Anterior cingulate cortex (tissue), 58 donors: ENCODE results near the gene CCDC158.
"Not testable (repeated sequence)": the region's sequence is repeated elsewhere in the genome, so short reads cannot be mapped to it uniquely, and the experiment has no call there.

Source experiments
- DNase-seq, 58 donors: peaks; one replicate each; lab custom pipeline; 2025; lab: John Stamatoyannopoulos, UW

Gene CCDC158

DNA sequence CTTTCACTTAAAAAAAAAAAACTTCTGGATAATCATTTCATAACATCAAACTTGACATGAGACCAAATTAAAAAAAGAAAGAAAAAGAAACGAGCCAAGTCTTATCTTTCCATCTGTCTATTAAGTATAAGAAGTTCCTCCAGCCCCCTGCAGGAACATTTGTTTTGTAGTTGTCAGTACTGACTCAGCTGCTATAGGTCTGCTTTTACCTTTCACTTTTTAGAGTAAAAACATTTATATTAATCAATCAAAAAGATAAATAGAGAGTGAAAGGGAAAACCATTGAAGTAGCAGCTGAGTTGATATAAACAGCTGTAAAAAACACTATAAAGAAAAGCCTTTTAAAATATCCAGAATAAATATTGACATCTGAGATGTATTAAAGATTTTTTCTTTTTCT lies 46.1 kb downstream of the CCDC158 start:
- no peak for DNase-seq

DNA sequence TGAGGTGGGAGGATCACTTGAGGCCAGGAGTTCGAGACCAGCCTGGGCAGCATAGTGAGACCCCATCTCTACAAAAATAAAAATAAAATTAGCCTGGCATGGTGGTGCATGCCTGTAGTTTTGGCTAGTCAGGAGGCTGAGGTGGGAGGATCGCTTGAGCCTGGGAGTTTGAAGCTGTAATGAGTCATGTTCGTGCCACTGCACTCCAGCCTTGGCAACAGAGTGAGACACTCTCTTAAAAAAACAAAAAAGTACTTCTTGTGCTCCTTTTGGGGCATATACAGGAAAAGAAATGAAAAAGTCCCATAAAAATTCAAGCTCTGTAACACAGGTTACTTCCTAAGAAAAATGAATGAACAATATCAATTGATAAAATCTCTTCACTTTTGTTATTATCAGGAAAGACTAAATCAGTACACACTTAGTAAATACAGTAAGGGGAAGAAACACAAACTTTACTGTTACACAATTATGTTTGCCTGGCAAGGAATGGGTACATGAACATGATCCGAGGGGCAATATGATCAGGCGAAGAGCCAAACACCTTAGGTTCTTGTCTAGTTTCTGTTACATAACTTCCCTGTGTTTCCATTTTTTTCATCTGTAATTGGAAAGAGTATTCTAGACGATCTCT lies 46.9 kb downstream of the CCDC158 start:
- DNase-seq: no peak

DNA sequence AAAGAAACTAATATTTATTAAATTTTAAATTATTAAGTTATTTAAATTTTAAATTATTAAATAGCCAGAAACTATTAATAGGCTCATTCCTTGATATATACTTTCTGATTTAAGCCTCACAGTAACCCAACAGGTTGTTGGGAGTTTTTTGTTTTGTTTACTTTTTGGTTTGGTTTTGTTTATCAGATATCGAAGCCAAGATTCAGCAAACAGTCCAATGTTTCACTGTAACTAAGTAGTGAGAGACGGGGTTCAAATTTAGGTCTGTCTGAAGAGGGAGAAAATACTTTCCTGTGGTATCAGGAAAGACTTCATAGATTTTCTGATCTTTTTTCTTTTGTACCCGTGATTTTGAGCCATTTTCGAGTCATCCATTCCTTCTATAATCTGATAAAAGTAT lies 54.2 kb downstream of the CCDC158 start:
- DNase-seq: no peak

DNA sequence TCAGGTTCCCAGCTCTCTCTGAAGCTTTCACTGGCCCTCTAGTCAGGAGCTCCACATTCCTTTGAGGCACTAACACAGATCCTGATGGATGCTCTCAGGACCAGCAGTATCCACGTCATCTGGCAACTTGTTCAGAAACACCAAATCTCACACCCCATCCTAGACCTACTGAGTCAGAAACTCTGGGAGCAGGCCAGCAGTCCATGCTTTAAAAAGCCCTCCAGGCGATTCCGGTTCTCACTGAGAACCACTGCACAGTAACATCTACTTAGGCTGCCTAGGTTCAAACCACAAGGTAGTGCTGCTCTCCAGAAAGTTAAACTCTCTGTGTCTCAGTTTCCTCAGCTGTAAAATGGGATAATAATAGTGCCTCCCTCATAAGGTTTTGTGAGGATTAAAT lies 55.3 kb downstream of the CCDC158 start:
- DNase-seq: no peak

DNA sequence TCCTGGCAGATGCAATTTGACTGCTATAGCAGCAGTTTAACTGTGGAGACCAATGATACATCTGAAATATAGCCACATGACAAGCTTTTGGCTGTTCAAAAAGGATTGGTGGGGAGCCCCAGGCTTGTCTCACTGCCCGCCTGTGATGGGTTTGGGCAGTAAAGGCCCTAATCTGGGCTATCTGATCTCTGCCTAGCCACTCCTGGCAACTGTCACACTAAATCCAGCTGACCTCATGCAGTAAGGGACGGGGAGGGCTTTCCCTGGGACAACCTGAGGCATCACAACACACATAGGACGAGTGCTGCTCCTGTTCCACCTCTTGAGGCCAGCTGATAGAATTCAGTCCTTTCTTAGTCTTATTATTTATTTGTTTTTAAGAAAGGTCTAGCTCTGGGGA lies 56.2 kb downstream of the CCDC158 start:
- DNase-seq: no peak

DNA sequence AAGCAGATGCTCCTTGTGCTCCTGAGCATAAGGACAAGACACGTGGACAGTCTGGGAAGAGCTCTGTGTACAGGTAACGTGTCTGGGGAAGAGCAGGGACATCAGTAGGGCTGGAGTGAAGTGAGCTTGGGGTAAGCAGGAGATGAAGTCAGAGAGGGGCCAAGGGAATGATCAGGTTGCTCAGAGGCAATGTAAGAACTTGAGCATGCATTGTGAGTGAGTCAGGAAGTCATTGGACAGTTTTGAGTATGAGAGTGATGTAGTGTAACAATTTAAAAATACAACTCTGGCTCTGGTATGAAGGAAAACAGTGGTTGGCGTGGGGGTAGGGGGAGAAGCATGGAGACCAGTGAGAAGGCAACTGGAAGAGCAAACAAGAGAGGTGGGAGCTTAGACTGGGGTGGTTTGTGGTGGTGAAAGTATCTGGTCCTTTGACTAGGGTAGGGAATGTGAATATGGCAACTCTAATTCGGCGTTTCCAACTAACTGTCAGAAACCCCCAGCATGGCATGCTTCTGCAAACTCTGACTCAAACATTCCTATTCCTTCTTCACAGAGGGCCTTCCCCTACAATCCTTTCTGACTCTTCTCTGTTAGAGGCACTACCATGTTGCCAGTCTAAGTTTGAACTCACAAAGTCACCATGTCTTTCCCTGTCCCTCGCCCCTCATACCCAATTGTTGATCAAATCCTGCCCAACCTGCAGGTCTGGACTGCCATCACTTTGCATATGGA lies 57.2 kb downstream of the CCDC158 start:
- DNase-seq: no peak

DNA sequence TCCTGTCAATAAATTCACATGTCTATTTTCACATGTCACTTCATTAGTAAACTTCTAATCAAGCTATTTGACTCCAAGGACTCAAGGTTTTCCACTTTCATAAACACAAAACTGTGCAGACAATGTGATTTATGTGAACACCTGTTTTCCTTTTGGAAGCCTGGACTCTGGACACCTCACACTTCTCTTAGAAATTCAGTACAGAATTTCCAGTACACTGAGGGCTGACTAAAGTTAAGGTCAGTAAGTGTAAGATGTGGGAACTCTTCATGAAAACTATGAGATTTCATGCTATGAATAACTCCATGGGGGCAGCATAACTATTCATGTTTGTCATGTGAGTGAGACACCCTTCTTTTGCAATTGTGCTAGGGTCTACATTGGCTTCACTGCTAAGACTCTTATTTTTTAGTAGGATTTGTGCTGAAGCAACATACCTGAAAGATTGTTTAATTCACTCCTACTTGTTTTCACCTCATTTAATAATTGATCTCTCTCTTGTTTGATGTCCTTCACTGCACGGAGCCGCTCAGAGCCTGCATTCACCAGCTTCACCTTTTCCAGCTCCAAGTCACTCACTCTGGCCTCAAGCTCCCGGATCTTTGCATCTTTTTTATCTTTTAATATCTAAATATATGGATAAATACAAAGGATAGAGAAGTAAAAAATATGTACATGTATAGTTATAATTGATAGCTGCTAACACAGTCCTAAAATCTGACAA lies 59.1 kb downstream of the CCDC158 start:
- no peak for DNase-seq

DNA sequence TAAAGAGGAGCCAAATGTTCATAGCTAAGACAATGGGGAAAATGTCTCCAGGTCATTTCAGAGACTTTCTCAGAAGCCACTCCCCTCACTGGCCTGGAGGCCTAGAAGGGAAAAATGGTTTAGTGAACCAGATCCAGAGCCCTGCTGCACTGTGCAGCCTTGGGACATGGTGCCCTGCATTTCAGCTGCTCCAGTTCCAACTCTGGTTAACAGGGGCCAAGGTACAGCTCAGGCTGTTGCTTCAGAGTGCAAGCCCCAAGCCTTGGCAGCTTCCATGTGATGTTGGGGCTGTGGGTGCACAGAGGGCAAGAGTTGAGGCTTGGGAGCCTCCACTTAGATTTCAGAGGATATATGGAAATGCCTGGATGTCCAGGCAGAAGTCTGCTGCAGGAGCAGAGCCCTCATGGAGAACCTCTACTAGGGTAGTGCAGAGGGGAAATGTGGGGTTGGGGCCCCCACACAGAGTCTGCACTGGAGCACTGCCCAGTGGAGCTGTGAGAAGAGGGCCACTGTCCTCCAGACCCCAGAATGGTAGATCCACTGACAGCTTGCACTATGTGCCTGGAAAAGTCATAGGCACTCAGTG lies 61.0 kb downstream of the CCDC158 start:
- DNase-seq: not testable (repeated sequence)

DNA sequence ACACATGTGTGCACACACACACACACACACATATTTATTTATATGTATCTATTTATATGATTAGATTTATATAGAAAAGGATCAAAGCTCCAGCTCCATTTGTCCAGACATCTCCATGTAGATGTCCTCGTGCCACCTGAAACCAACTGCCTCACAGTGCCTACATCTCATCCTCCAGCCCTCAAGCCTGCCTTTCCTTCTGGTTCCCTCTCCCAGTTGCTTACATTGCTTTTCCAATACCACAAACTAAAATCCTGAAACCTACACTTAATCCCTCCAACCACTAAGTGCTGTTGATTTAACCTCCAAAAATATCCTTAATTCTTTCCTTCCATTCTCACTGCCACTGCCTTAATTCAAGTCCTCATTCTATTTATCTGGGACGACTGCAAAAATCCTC lies 63.0 kb downstream of the CCDC158 start:
- no peak for DNase-seq

DNA sequence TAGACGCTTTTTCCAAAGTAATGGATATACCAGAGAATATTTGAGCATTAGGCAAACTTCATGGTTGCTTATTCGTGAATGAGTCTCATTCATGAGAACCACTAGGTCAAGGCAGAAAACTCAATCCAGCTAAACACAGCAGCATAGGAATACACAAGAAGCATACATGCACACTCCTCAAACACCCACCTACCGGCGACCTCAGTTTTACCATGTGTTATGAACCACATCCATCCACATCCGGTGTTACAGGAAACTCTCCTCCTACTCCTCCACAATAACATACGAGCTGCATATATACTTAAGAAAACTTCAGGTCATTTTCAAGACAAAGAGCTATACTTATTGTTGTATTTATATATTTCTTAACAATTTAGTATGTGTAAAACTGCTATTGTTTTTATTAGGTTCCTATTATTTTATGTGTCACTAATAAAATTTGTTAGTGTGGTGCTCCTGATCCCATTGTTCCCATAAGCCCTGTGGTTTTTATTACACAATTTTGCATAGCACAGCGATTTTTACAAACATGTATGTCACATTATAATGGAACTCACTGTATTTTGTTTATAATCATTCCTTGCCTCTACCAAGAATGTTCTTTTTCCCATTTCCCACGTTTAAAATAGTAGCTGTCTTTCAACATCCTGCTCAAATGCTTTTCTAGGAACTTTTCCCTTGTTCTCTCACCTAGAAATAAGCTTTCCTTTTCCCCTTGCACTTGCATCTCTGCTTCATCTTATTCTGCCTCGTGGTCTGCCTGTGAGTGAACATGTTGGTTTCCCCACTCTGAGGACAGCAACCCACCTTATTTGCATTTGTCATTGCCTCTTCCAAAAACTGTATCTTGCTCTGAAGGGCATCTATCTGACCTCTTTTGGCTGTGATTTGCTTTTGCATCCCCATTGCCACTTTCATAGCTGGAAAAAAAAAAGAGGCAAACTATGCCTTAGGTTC lies 66.1 kb downstream of the CCDC158 start:
- no peak for DNase-seq

DNA sequence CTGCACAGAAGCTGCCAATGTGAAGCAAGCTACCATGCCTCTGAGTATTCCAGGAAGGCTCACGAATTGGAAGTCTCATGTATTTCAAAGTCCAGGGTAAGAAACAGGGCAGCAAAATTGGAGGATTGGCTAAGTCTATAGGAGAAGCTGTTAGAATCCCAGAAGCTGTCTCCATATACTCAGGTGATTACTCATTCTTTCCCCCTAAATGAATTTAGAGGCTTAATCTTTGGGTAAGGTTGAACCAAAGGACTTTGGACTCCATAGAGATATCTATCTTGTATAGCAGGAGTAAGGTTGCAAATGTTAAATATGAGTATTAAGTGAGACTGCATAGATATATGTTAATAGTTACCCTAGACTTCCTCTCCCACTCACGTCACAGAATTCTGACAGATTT lies 78.1 kb downstream of the CCDC158 start:
- no peak for DNase-seq

DNA sequence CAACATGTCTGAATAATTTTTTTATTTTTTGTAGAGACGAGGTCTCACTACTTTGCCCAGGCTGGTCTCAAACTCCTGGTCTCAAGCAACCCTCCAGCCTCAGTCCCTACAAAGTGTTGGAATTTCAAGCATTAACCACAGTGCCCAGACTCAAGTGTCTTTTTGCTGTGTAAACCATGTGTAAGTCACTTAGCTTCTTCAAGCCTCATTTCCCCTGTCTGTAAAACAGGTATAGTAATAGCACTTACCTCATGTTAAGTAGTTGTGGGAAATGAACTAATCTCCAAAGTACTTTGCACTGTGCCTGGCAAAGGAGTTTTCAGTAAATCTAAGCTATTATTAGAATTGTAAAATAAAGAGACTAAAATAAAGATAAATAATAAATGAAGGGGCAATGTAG lies 78.8 kb downstream of the CCDC158 start:
- no peak for DNase-seq

DNA sequence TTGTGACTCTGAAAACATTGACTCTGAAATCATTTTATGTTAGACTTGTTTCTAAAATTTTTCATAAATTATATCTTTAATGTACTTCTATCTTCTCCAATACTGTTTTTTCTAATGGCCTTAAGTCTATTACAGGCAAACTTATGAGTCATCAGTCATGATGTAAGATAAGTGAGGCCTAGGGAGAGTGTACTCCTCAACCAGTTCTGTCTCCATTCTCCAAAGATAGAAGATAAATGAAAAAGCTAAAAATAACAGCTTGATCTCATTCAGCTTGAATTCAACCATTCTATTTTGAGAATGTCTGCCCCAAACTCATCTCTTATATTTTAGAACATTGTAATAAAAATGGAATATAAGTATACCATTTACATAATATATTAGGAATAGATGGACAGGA lies 79.9 kb downstream of the CCDC158 start:
- DNase-seq: no peak

DNA sequence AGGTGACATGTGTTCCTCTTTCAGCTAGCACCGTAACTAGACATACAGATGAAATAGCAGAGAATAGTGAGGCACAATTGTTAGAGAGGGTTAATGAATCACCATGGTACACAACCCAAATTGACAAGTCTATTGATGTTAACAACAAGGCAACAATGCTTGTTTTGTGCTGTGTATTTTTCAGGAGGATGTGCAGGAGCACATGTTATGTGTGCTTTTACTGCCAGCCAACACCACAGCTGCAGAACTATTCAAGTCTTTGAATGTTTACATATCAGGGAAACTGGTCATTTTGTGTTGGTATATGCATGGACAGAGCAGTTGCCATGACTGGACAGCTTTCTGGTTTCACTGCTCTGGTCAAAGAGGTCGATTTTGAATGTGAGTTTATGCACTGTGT lies 81.6 kb downstream of the CCDC158 start:
- no peak for DNase-seq

DNA sequence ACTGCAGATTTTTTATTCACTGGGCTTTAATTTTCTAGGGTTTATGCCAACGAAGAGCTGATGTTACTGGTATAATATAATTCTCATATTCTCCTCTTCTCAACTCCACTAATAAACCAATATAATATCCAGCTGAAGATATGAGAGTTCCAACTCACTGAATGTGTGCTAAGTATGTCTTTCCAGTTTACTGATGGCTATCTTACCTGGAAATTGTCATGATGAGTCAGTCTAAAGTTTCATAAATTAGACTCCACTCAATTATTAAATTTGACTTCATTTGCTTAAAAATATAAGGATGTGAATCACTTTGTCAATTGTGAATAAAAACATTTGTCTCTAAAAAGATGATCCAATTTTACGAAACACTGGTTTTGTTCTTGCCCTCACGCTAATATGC lies 86.1 kb downstream of the CCDC158 start:
- no peak for DNase-seq

DNA sequence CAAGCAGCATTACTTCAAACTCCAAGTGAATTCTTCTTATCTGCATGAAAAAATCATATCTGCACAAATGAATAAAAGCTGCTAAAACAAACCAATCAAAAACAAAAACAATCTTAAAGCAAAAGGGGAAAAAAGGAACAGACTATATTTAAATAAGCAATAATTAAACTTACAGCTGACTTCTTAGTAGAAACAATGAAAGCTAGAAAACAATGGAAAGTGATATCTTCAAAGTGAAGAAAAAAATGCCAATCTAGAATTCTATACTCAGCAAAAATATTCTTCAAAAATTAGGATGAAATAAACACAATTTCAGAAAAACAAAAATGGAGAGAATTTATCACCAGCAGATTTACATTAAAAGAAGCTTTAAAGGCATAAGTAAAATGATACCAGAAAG lies 94.4 kb downstream of the CCDC158 start:
- DNase-seq: no peak

DNA sequence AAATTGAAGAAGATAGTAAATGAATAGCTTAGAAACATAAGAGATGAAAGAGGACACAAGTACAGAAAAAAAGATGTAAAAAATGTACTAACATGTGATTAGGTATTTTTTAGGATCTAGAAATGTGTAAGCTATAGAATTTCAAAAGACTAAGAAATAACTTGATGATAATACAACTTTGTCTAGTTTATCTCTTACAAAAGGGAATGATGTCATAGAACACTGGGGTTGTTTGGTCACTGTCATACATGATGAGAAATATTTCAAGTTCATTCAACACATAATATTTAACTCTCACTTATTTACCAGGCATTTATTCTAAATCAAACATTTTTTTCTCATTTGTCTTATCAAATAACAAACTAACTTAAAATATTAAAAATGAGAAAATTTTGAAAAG lies 95.9 kb downstream of the CCDC158 start:
- DNase-seq: no peak

DNA sequence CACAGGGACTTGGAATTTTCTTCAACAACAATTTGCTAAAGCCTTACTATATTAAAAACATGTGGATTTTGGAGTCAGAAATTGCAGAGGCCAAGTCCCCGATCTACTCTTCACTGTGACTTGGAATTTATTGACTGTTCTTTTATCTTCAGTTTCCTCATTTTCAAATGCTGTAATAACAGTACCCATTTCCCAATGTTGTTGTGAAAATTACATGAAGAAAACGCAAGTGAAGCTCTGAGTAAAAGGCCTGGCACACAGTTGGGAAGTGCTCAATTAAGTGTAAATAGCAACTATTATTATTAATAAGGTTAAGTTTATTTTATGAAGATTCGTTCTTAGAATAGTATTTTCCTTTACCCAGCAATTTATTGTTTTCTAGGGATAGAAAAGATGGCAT lies 98.7 kb downstream of the CCDC158 start:
- no peak for DNase-seq

DNA sequence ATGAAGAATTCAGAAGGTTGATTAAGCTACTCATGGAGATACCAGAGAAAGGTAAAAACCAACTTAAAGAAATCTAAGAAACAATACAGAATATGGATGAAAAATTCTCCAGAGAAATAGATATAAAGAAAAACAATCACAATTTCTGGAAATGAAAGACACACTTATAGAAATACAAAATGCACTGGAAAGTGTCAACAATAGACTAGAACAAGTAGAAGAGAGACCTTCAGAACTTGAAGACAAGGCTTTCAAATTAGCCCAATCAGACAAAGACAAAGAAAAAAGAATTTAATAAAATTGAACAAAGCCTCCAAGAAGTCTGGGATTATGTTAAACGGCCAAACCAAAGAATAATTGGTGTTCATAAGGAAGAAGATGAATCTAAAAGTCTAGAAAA lies 104.8 kb downstream of the CCDC158 start:
- no peak for DNase-seq

DNA sequence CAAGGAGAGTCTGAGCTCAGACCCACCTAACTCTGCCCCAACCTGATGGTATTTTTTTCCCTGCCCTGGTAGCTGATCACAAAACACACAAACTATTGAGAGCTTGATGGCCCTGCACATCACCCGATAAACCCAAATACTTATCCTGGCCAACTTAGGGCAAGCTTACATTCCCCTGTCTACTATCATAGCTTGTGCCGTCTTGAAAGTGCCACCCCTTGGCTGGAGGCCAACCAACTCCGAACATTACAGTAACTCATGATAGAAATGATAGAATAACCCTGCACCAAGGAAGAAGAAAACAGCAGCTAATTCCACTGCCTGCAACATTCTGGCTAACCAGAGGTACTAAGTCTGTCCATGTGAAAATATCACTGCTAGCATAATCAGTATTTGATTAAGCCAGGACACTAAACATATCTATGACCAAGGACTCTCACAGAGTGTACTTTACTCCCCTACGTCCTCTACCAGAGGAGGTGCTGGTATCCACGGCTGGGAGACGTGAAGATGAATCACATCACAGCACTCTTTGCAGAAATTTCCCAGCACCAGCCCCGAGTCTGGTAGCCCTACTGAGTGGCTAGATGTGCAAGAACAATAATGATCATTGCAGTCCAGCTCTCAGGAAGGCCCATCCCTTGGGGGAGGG lies 105.5 kb downstream of the CCDC158 start:
- no peak for DNase-seq
